Epithelial cell of proximal tubule (primary cell): ENCODE results near the gene CBFA2T3. TPM values are rescaled to one million over a fixed set of nuclear protein-coding genes. Genes with fewer than 3 reads are reported as not detected.
"Not testable (repeated sequence)": the region's sequence is repeated elsewhere in the genome, so short reads cannot be mapped to it uniquely, and the experiment has no call there.

ENCODE experiments used
- DNase-seq: peaks from one replicate; pipeline ENCODE4 v3.0.0-alpha.2; 2011; ENCODE audit warnings: low read depth
- H3K4me3 ChIP-seq: 2 replicates; pipeline ENCODE4 v1.5.1; 2011; ENCODE audit warnings: low read depth, mild to moderate bottlenecking, low read length
- total RNA-seq: library from RNA; depleted of rRNA; stranded (reverse); fragments of >200 nt; gene quantifications from 2 replicates; pipeline ENCODE4 v1.2.3, GENCODE V29; 2015
- TF ChIP-seq, protein P1 (sequence below): conservative IDR thresholded peaks from 2 replicates; pipeline ENCODE4 v1.5.1; 2012; ENCODE audit warnings: low read depth, mild to moderate bottlenecking, low read length

The CBFA2T3 gene
- total RNA-seq, 1 donor from 2014 or later: 0.86 TPM

DNA sequence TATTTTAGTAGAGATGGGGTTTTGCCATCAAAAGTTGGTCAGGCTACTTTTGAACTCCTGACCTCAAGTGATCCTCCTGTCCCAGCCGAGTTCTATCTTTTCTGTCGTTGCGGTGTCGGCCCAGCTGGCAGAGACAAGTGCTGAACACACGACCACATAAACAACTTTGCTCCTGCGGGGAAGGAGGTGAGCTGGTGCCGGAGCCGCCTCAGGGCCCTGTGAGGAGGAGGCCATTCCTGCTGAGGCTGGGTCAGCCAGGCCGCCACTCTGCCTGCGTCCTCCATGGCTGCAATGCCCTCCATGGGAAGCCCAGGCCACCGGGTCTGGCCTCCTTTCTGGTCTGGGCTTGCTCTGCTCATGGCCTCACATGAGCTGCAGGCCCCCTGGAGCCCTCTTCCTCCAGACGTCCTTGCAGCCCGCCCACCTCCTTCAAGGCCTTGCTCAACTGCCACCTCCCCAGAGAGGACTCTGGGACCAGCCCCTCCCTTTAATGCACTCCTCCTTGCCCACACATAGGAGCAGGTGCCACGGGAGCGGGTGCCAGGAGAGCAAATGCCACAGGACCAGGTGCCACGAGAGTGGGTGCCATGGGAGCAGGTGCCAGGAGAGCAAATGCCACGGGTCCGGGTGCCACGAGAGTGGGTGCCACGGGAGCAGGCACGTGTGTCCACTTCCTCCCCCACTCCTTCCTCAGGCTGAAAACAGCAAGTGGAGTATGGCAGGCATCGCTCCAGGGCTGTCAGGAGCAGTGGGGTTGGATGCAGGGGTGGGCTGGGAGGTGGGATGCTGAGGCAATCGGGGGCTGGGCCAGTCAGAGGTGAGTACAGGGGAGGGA, 28.4 kb upstream of the CBFA2T3 start:
- TF ChIP-seq, protein P1, sequence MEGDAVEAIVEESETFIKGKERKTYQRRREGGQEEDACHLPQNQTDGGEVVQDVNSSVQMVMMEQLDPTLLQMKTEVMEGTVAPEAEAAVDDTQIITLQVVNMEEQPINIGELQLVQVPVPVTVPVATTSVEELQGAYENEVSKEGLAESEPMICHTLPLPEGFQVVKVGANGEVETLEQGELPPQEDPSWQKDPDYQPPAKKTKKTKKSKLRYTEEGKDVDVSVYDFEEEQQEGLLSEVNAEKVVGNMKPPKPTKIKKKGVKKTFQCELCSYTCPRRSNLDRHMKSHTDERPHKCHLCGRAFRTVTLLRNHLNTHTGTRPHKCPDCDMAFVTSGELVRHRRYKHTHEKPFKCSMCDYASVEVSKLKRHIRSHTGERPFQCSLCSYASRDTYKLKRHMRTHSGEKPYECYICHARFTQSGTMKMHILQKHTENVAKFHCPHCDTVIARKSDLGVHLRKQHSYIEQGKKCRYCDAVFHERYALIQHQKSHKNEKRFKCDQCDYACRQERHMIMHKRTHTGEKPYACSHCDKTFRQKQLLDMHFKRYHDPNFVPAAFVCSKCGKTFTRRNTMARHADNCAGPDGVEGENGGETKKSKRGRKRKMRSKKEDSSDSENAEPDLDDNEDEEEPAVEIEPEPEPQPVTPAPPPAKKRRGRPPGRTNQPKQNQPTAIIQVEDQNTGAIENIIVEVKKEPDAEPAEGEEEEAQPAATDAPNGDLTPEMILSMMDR: no peak
- H3K4me3 ChIP-seq: no peak overlapping the region
- DNase-seq: no peak

DNA sequence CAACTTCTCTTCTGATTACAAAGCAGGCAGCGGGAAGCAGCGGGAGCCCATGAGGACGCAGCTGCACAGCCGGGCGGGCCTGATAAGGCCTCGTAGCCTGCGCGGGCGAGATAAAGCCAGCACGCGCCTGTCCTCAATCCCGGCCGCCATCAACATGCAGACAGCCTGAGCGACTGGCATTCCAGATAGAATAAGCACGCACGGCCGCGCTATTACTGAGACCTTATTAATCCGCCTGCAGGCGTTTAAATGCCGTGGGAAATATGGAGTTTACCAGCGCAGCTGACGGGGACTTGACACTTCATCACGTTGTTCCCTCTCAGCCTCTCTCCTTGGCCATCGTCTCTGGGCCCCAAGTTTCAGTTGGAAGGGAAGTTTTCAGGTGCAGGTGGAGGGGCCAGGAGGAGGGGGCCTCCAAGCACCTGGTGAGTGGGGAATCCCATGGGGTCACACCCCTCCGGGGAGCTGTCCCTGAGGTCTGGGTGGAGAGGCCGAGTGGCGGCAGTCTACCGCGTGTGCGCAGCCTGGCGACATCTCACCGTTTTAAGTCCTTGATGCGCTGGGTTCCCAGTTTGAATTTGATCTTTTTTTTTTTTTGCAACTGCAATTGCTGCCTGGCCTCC, 27.3 kb upstream of the CBFA2T3 start:
- no peak overlapping the region for H3K4me3 ChIP-seq
- DNase-seq: no peak

DNA sequence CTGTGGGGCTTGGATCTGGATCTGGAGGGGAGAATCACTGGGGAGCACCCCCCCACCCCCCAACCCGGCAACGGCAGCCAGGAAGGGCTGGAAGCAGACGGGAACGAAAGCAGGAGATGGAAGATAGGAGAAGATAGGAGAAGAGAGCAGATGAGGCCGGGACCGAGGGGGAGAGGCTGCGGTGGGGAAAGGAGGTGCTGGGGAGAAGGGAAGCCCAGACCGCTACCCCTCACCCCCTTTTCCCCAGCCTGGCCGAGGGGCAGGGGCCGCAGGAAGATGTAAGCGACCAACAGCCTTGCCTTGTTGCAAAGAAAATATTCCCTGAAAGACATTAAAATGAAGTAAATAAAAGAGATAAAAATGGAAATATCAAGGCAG, 26.8 kb upstream of the CBFA2T3 start:
- no peak for DNase-seq
- TF ChIP-seq, protein P1: no peak
- no peak overlapping the region for H3K4me3 ChIP-seq

More for the DNA sequence above, 27.3 kb upstream of the CBFA2T3 start:
- TF ChIP-seq, protein P1: no peak

DNA sequence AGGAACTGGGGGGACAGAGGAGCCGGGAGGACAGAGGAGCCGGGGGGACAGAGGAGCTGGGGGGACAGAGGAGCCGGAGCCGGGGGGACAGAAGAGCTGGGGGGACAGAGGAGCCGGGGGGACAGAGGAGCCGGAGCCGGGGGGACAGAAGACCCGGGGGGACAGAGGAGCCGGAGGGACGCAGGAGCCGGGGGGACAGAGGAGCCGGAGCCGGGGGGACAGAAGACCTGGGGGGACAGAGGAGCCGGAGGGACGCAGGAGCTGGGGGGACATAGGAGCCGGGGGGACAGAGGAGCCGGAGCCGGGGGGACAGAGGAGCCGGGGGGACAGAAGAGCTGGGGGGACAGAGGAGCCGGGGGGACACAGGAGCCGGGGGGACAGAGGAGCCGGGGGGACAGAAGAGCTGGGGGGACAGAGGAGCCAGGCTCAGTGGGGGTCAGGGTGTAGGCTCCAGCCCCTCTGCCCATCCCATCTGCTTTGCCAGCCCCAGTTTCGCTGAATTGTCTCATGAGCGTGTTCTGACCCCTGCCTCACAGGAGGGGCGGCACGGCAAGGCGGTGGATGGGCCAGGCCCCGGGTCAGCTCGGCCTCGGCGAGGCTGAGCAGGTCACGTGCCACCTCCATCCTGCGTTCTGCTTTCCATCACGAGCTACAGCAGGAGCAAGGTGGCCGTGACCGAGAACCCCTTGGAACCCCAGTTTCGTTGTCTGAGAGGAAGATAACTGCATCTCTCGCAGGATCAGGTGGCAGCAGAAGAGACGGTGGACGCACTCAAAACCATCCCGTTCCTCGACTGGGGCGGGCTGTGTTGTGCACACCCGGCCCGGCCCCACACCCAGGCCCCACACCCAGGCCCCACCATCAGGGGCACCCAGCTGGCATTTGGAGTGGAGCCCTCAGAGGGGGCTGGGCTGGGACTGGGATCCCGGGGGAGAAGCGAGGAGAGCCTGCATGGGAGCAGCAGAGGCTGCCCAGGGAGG, 26.1 kb upstream of the CBFA2T3 start:
- no peak for DNase-seq

DNA sequence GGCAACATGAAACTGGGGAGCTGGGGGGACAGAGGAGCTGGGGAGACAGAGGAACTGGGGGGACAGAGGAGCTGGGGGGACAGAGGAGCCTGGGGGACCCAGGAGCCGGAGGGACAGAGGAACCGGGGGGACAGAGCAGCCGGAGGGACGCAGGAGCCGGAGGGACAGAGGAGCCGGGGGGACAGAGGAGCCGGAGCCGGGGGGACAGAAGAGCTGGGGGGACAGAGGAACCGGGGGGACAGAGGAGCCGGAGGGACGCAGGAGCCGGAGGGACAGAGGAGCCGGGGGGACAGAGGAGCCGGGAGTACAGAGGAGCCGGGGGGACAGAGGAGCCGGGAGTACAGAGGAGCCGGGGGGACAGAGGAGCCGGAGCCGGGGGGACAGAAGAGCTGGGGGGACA, 25.1 kb upstream of the CBFA2T3 start:
- not testable (repeated sequence) for DNase-seq, H3K4me3 ChIP-seq

More for the DNA sequence above, 26.1 kb upstream of the CBFA2T3 start:
- no peak overlapping the region for H3K4me3 ChIP-seq
- TF ChIP-seq, protein P1: no peak

DNA sequence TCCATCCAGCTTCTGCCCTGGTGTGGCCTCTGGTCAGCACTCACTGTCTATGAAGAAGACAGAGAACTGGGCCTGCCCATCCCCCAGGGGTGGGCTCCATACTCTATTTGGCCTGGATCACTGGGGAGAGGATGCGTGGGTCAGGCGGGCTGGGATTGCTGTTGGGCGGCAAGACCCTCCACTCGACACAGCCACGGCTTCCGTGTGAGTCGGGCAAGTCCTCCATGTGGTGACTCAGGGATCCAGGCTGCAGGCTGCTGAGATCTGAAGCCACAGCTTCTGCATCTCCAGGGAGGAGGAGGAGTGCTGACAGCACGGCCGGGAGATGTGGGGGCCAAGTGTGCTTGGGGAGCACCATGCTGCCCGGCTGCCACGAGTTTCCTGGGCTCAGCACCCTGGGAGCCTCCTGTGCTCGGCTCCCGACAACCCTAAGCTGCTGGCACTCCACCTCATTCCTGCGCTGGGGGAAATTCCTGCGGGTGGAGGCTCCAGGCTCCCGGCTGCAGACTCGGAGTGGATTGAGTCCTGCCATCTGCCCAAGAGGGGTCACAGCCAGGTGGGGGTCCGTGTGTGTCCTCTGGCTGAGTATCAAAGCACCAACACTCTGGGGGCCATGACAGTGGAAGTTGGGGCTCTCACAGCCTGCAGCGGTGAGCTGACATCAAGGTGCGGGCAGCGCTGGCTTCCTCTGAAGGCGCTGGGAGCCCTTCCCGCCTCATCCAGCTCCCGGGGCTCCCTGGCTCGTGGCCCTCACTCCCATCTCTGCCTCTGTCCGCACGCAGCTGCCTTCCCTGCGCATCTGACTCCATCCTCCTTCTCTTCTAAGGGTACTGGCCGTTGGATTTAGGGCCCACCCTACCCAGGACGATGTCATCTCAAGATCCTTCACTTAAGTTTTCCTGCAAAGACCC, 24.4 kb upstream of the CBFA2T3 start:
- DNase-seq: no peak
- TF ChIP-seq, protein P1: no peak
- no peak overlapping the region for H3K4me3 ChIP-seq
